Fibroblast of skin of scalp (primary cell): ENCODE measurements around the gene HSF2.

Experiments used
- DNase-seq: peaks from one replicate; pipeline ENCODE4 v3.0.0-alpha.2; 2013

The HSF2 gene

GRCh38 chr6:122399055-122399347 lies 451 bp upstream of the HSF2 start:
- DNase-seq = no peak

DNA sequence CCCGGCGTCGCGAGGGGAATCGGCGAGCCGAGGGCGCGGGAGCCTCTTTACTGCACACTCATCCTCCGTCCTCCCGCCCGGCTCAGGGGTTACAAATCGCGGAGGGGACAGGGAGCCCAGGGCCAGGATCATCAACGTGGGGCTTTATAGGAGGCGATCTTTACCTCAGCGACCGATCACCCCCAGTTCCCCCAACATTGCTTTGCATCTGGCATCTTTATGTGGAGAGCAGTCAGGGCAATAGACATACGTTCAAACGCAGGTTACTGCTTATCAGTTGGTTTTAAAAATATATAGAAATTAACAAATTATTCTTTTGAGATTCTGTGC lies 634 bp downstream of the HSF2 start:
- peak; percentile 18 for DNase-seq

DNA sequence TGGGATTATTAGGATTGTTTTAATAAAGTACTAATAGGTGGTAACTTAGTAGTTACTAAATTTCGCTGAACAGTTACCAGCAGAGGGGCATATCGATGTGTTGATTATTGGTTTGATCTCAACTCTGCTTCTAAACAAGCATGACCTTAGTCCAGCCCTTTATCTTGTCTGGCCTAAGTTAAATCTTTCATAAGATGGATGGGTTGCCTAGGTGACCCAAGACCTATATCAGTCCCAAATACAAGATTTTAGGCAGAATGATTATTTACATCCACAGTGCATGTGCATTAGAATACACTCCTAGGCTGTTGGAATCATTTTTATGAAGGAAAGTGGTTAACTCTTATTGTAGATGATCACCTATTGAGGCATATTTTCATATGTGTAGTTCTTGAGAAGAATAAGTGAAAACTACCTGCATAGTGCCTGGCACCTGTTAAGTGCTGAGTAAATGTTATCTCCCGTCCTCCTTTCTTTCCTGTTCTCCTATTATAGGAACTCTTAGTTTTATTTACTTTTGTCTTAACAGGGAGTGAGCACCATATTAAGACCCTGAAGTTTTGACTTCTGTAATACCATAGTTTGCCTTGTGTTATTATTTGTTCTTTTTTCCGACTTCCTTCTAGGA lies 1.1 kb downstream of the HSF2 start:
- DNase-seq = no peak

DNA sequence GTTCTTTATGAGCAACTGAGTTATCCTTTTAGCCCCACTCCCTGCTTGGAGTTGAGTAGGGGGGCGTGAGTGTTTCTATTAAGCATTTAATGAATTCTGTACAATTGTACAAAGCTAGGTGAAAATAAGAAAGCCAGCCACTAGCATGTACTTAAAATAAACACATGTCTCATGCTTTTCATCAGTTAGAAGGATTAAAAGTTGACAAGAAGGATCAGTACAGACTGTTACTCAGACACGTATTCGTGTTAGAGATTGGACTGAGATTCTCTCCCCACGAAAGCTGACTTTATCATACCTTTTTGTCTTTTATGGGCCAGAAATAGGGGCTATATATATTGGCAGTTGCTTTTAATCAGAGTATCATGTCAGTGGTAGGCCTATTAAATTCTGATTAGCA lies 1.7 kb downstream of the HSF2 start:
- no peak for DNase-seq

DNA sequence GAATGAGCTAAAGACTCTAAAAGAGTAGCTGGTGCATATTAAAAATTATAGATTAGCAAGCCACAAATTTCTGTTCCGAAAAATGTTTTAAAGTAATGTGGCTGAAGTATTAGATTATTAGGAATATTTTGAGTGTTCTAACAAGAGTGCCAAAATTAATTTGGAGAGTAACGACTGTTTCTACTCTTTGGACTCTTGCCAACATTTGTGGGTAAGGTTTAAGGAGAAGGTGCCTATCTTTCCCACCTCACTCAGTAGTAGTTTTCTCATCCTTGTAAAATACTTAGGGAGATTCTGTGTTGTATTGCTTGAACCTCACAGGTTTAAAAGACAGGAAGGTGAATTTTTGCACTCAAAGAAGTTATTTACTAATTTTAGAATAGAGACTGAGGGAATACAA lies 5.0 kb downstream of the HSF2 start:
- no peak for DNase-seq

GRCh38 chr6:122405417-122405816 lies 6.0 kb downstream of the HSF2 start:
- DNase-seq = peak; percentile 7

DNA sequence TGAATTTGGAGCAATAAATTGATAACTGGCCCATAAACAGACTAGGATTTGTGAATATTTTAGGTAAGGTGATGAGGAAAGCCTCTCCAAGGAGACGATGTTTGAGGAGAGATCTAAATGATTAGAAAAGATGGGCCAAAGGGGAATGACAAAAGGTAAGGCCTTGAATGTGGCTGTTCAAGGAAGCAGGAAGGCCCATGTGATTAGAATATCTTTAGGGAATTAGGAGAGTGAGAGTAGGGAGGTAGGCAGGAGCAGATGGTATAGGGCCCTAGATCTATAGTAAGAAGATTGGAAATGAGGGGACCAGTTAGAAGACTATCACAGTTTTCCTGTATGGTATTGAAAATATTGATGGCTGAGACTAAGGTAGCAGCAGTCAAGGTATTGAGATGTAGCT lies 6.7 kb downstream of the HSF2 start:
- no peak for DNase-seq

DNA sequence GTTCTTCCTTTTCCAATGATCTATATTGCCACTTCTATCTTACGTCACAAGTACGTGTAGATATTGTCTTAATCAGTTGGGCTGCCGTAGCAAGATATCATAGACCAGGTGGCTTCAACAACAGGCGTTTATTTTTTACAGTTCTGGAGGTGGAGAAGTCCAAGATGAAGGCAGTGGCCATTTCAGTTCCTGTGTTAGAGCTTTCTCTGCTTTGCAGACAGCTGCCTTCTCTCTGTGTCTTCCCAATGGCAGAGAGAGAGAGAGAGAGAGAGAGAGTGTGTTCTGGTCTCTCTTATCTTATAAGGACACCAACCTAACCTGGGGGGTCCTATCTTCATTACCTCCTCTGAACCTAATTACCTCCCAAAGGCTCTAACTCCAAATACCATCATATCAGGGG lies 8.3 kb downstream of the HSF2 start:
- DNase-seq = no peak

GRCh38 chr6:122408240-122408639 lies 8.8 kb downstream of the HSF2 start:
- no peak for DNase-seq

- DNase-seq = no peak
Observed at GRCh38 chr6:122408702-122409458, 9.4 kb downstream of the HSF2 start.

DNA sequence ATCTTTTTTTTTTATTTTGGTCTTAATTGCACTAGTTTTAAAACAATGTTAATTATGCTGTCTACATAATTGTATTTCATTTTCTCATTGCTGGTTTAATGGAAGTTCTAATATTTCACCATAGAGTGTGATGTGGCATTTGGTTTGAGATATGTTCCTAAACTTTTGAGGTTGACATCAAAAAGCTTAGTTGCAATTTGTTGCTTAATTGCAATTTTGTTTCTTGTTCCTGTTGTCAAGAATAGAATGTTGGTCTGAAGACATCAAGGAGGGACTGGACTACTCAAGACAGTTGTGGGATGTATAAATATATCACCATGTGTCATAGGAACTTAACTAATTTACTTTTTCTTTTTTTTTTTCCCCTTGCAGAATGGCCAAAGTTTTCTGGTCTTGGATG lies 12.5 kb downstream of the HSF2 start:
- no peak for DNase-seq

GRCh38 chr6:122416825-122417224 lies 17.4 kb downstream of the HSF2 start:
- DNase-seq = no peak

DNA sequence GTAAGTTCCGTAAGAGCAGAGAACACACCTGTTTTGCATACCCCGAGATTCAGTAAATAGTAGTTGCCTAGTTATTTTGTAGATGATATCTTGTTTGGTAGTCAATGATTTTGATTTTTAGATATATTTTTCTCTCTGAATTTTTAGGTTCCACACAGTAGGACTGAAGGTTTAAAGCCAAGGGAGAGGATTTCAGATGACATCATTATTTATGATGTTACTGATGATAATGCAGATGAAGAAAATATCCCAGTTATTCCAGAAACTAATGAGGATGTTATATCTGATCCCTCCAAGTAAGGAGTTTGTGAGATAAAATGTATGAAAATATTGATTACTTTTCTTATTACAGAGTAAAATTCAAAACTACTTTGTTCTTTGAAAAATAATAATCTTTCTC lies 22.6 kb downstream of the HSF2 start:
- no peak for DNase-seq

DNA sequence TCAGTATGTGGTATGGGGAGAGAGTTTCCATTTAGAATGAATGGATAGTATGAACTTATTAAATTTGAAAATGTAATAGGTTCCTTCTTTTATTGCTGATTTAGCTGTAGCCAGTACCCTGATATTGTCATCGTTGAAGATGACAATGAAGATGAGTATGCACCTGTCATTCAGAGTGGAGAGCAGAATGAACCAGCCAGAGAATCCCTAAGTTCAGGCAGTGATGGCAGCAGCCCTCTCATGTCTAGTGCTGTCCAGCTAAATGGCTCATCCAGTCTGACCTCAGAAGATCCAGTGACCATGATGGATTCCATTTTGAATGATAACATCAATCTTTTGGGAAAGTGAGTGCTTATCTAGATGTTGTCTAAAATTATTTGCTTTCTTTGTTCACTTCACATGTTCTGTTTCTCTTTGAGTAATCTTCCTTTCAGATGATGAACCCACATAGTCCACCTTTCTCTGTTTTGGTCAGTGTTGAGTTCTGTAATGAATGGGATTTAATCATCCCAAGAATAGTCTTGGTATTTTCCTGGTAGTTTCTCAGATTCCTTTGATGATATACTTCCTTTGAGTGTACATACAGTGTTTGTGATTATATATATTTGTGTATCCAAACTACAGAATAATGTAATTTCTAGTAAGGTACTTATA lies 23.3 kb downstream of the HSF2 start:
- DNase-seq = no peak

DNA sequence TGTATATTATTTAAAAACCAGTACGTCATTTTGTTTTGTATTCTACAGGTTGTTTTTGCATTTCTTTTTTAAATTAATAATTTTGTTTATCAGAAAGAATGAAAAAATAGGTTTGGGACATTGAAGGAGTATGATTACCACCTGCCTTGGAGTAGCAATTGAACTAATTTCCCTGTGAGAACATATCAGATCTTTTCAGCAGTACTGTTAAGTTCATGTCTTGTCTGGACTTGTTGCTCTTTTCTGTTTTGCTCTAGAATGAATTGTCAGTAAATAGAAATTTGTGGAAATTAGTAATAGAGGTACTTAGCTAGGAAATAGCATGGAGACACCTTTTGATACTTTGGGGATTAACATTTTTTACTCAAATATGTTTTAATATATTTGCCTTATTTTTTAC lies 24.3 kb downstream of the HSF2 start:
- no peak for DNase-seq

DNA sequence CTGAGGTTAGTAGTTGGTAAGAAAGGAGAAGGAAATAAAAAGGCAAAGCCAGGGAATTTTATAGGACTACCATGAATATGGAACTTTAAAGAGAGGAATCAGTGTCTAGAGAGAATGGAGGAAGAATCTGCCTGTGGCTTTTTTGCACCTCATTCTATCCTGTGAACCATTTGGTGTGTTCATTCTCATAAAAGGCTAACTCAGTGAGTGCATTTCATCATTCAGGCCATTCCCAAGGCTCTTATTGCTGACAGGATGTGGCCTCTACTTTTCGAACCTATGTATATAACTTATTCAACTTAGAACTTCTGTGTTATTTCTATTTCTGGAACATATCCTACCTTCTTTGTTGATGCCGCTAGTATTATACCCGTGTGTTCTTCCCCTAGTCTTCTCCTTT lies 27.1 kb downstream of the HSF2 start:
- DNase-seq = no peak

DNA sequence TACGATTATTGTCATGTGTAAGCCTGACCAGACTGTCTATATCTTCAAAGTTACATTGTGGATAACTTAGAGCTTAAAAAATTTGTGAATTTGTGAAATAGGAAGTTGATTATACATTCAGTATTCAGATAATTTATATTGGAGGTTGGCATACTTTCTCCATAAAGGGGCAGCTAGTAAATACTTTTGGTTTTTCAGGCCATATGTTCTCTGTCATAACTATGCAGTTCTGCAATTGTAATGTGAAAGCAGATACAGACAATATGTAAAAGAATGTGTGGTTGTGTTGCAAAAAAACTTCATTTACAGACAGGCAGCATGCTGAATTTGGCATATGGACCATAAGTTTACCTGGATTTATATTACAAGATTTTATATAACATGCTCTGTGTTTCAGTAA lies 29.3 kb downstream of the HSF2 start:
- peak; percentile 26 for DNase-seq

DNA sequence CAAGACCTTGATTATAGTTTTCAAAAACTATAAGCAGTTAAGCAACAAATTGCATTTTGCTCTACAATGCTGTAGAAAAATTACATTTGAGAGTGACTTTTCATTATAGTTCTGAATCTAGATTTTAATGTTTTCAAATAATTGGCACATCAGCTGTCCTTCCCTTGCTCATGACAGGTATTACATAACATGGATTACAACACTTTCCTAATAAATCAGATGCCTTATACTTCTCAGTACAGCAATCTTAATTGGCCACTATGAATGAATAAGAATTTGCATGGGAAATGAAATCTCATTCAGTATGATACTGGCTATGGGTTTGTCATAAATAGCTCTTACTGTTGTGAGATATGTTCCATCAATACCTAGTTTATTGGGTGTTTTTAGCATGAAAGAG lies 29.9 kb downstream of the HSF2 start:
- no peak for DNase-seq

GRCh38 chr6:122431780-122432179 lies 32.3 kb downstream of the HSF2 start:
- no peak for DNase-seq

DNA sequence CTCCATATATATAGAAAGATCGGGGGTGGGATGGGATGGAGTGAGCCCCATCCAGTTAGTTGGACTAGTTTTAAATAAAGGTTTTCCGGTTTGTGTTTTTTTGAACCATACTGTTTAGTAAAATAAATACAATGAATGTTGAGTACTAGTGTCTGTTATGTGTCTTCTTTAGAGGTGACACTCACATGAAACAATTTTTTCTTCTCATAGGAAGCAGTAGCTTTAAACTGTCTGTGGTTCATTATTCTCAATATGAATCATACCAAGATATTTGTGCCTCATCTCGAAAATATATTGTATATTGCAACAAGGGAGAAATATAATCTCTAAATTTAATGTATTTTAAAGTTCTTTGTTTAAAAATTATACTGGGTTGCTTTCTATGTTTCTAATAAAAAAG lies 33.4 kb downstream of the HSF2 start:
- DNase-seq = peak; percentile 45

DNA sequence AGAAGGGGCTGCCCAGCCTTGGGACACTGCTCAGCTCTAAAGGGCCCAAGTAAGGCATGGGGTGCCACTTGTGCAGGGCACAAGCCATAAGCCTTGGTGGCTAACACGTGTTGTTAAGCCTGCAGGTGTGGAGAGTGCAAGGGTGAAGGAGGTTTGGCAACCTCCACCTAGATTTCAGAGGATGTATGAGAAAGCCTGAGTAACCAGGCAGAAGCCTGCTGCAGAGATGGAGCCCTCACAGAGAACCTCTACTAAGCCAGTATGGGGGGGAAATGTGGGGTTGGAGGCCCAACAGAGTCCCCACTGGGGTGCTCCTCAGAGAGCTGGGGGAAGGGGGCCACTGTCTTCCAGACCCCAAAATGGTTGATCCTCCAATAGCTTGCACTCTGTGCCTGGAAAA lies 39.5 kb downstream of the HSF2 start:
- no peak for DNase-seq

DNA sequence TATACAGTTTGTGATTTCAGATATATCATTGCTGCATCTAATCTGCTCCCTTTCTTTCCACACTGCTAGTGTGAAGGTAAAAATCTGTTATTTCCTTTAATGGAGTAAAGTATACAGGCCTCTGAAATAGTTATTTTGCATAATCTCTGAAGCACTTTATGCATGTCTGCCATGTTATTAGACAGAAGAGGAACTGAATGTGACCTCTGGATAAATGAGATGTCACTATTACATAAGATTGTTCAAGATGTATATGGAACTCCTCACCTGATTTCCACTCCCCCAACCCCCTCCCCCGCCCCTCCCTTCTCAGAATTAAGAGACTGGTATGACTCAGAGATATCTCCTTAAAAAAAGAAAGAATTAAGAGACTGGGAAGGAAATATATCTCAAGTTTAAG lies 45.8 kb downstream of the HSF2 start:
- no peak for DNase-seq

GRCh38 chr6:122449069-122449468 lies 49.6 kb downstream of the HSF2 start:
- DNase-seq = no peak

DNA sequence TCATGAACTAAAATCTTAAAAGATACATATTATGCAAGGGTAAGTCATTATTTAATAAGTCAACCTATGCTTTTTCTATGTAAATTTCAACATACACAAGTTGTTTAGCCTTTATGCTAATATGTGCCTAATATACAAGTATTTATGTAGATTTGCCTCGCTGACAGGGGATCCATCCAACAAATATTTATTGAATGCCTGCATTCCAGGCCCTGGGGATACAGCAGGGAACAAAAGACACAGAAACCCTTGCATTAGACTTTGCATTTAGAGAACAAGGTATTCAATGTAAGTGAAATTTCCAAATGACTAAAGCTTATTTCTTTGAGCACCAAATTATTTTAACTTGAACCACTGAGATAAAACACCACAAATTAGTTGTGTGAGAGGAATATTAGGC lies 53.1 kb downstream of the HSF2 start:
- no peak for DNase-seq

DNA sequence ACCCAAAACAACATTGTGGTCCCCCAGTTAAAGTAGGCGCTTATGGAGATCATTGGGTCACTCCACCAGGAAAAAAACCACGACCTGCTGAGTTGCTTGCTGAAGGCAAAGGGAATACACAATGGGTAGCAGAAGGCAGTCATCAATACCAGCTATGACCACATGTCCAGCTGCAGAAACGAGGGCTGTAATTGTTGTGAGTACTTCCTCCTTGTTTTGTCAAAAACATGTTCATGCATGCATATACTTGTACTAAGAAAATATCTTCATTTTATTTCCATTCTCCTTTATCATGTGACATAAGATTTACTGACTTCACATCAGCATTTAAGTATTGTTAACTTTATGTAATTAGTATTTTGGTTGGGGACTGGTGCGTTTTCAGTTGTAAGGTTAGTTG lies 55.2 kb downstream of the HSF2 start:
- no peak for DNase-seq
